ENCODE results near the gene ARHGEF6. TPM values are rescaled to one million over a fixed set of nuclear protein-coding genes. Genes with fewer than 3 reads are reported as not detected.
A peak's percentile ranks its signal among the peaks of the same experiment; 100 is the strongest.

ARHGEF6 gene
- total RNA-seq, 1 donor from 2014 or later: 8.7 TPM

DNA sequence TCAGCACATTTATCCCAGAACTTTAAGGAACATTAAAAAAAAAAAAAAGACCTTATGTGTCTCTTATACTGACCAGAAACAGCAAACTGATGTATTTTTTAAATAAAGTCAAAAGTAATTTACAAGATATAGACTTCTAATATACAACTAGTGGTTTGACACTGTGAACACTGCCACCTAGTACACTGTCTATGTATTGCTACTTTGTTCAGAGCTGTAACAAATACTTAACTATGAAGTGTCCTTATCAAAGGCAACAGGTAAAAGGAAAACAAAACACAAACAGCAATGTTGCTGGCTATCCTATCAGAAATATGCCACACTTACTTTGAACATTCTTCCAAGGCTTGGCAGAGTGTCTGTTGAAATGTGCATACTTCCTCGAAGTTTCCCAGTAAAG lies 72.4 kb downstream of the ARHGEF6 start:
- H3K9me3 Mint-ChIP-seq (ENCODE audit: unreplicated experiment): no peaks in the 10 kb centered on the region
- peaks cover 13% of the 10 kb centered on the region for H3K4me1 Mint-ChIP-seq (ENCODE audit: unreplicated experiment)
- H3K27ac Mint-ChIP-seq (ENCODE audit: unreplicated experiment): no peak overlapping the region
- TF ChIP-seq, protein P1, sequence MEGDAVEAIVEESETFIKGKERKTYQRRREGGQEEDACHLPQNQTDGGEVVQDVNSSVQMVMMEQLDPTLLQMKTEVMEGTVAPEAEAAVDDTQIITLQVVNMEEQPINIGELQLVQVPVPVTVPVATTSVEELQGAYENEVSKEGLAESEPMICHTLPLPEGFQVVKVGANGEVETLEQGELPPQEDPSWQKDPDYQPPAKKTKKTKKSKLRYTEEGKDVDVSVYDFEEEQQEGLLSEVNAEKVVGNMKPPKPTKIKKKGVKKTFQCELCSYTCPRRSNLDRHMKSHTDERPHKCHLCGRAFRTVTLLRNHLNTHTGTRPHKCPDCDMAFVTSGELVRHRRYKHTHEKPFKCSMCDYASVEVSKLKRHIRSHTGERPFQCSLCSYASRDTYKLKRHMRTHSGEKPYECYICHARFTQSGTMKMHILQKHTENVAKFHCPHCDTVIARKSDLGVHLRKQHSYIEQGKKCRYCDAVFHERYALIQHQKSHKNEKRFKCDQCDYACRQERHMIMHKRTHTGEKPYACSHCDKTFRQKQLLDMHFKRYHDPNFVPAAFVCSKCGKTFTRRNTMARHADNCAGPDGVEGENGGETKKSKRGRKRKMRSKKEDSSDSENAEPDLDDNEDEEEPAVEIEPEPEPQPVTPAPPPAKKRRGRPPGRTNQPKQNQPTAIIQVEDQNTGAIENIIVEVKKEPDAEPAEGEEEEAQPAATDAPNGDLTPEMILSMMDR (IDR thresholded peaks at IDR 0.05): peak; percentile 50
- peaks cover 2% of the 10 kb centered on the region for H3K36me3 Mint-ChIP-seq (ENCODE audit: unreplicated experiment)
- no peak overlapping the region for H3K4me3 Mint-ChIP-seq (ENCODE audit: unreplicated experiment)
- no peak for DNase-seq (ENCODE audit: extremely low spot score, unreplicated experiment)
- H3K27me3 Mint-ChIP-seq (ENCODE audit: unreplicated experiment): no peaks in the 10 kb centered on the region

DNA sequence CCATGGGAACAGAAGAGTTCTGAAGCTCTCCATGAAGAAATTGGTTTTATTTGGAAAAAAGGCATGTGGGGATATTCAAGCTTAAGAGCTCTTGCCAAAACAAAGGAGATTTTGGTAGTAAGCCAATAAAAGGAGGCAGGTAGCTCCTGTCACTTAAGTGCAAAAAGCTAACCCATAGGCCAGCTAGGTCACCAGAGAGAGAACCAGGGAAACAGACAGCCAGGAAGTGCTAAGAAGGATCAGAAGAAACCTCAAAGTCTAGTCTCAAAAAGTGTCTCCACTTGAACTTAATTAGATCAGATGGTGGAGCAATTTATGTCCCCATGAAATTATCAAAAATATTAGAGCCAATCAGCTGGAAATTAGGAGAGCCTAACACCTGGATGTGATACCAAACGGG lies 83.6 kb downstream of the ARHGEF6 start:
- Mint-ChIP-seq H3K4me1 (ENCODE audit: unreplicated experiment) (no peaks in the 10 kb centered on the region), H3K4me3 (ENCODE audit: unreplicated experiment) (no peak overlapping the region), H3K9me3 (ENCODE audit: unreplicated experiment) (peaks cover 12% of the 10 kb centered on the region), H3K27me3 (ENCODE audit: unreplicated experiment) (no peaks in the 10 kb centered on the region), H3K27ac (ENCODE audit: unreplicated experiment) (no peak overlapping the region), H3K36me3 (ENCODE audit: unreplicated experiment) (no peaks in the 10 kb centered on the region)
- DNase-seq (ENCODE audit: extremely low spot score, unreplicated experiment): no peak
- TF ChIP-seq, protein P1 (IDR thresholded peaks at IDR 0.05): no peak

DNA sequence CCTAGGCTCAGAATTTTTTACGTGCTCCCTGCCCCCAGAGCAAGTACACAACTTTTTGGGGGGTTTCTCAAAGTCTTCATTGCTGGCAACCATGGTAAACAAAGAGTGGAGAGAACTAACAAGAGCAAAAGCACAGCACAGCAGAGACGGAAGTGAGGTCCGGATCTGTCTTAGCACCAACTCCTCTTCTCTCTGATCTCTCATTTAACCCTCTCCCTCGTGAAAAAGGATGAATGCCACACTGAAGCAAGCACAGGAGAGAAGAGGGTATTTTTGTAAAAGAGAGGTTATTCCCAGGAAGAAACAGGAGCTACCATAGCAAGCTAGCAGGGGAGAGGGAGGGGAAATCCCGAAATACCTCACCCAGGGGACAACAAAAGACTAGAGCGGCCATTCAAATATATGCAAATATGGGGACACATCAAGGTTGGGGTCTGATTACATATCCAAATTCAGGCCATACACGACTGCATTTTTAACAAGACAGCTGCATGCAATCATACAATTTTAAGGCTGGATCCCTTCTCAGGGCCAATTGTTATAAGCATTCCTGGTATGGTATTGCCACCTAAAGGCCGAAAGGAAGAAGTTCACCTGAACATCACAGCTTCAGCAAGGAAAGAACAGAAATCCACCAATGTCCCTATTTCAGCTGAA lies 86.2 kb downstream of the ARHGEF6 start:
- H3K4me1 Mint-ChIP-seq (ENCODE audit: unreplicated experiment): peaks cover 2% of the 10 kb centered on the region
- no peak overlapping the region for H3K4me3 Mint-ChIP-seq (ENCODE audit: unreplicated experiment)
- TF ChIP-seq, protein P1 (IDR thresholded peaks at IDR 0.05): peak; percentile 75
- no peak overlapping the region for H3K27ac Mint-ChIP-seq (ENCODE audit: unreplicated experiment)
- H3K36me3 Mint-ChIP-seq (ENCODE audit: unreplicated experiment): no peaks in the 10 kb centered on the region
- no peak for DNase-seq (ENCODE audit: extremely low spot score, unreplicated experiment)
- no peaks in the 10 kb centered on the region for H3K27me3 Mint-ChIP-seq (ENCODE audit: unreplicated experiment)
- no peaks in the 10 kb centered on the region for H3K9me3 Mint-ChIP-seq (ENCODE audit: unreplicated experiment)

DNA sequence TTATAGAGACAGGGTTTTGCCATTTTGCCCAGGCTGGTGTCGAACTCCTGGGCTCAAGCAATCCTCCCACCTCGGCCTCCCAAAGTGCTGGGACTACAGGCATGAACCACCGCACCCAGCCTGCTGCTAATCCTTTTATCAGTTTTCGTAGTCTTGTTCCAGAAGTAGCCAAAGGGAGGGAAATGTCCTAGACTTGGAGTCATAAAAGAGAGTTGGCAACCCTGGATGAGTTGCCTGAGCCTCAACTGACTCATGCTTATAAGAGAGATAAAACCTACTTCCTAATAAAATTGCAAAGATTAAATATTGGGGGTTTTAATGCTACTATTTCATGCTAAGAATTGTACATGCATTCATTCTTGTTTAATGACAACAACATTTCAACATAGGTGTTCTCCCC lies 88.5 kb downstream of the ARHGEF6 start:
- H3K27ac Mint-ChIP-seq (ENCODE audit: unreplicated experiment): no peak overlapping the region
- TF ChIP-seq, protein P1 (IDR thresholded peaks at IDR 0.05): no peak
- H3K4me1 Mint-ChIP-seq (ENCODE audit: unreplicated experiment): peaks cover 5% of the 10 kb centered on the region

DNA sequence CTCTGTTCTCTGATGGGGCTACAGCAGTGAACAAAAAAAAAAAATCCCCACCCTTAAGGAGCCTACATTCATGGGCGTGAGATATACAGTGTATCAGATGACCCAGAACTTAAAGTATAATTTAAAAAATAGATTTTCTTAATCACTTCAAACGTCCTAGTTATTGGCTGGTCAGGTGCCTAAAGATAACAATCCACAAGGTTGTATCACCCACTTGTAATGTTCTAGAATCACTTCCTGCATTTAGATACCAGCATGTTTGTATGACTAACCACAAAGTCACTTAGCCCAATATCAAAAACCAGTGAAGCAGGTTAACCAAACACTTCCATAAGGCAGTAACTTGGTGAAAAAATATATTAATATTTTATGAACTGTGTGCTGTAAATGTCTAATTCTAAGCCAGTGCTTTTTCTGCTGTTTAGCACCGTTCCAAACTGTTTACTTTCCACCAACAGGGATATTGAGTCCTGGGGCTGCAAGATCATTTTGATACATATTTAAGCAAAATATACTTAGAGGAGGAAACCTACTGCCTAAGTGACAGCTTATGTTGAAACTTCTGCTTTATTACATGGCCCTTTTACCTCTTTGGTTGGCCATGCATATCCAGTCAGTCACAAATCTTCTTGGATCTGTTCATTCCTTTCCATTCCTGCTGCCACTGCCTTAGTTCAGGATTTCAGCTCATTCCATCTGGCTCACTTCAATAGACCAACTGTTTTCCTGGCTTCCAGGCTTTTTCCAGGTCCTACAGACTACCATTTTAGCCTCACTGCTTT lies 89.5 kb downstream of the ARHGEF6 start:
- Mint-ChIP-seq H3K27ac (ENCODE audit: unreplicated experiment) (no peak overlapping the region), H3K4me1 (ENCODE audit: unreplicated experiment) (peaks cover 5% of the 10 kb centered on the region), H3K9me3 (ENCODE audit: unreplicated experiment) (no peaks in the 10 kb centered on the region), H3K36me3 (ENCODE audit: unreplicated experiment) (no peaks in the 10 kb centered on the region), H3K27me3 (ENCODE audit: unreplicated experiment) (no peaks in the 10 kb centered on the region), H3K4me3 (ENCODE audit: unreplicated experiment) (no peak overlapping the region)
- TF ChIP-seq, protein P1 (IDR thresholded peaks at IDR 0.05): no peak
- no peak for DNase-seq (ENCODE audit: extremely low spot score, unreplicated experiment)

More for the DNA sequence above, 88.5 kb downstream of the ARHGEF6 start:
- H3K27me3 Mint-ChIP-seq (ENCODE audit: unreplicated experiment): no peaks in the 10 kb centered on the region
- no peaks in the 10 kb centered on the region for H3K9me3 Mint-ChIP-seq (ENCODE audit: unreplicated experiment)
- no peak overlapping the region for H3K4me3 Mint-ChIP-seq (ENCODE audit: unreplicated experiment)
- H3K36me3 Mint-ChIP-seq (ENCODE audit: unreplicated experiment): no peaks in the 10 kb centered on the region
- DNase-seq (ENCODE audit: extremely low spot score, unreplicated experiment): no peak
